Effector memory CD8-positive, alpha-beta T cell (primary cell): ENCODE results near the gene POLN.

ENCODE experiments used
- ATAC-seq: fragments of 150-1000 bp; cut with Tn5 transposase; replicated peaks from 2 replicates; pipeline ENCODE4 v1.10.0; 2021; ENCODE audit warnings: mild to moderate bottlenecking, moderate library complexity
- DNase-seq, 3 experiments: peaks; one replicate each; pipeline ENCODE4 v3.0.0; 2021
- H3K27ac Mint-ChIP-seq, 2 donors: one replicate each; pipeline ENCODE4 v1.8.0; 2022; ENCODE audit warnings: mild to moderate bottlenecking in 2 of 2, mixed read lengths in 2 of 2, moderate library complexity in 2 of 2
- H3K27me3 Mint-ChIP-seq, 2 donors: one replicate each; pipeline ENCODE4 v1.8.0; 2022; ENCODE audit warnings: mixed read lengths in 2 of 2
- H3K36me3 Mint-ChIP-seq: one replicate; pipeline ENCODE4 v1.8.0; 2022; ENCODE audit warnings: mild to moderate bottlenecking, moderate library complexity, mixed read lengths; ENCODE audit not compliant: insufficient read depth
- H3K4me1 Mint-ChIP-seq, 2 donors: one replicate each; pipeline ENCODE4 v1.8.0; 2022; ENCODE audit warnings: low read depth in 2 of 2, mixed read lengths in 2 of 2
- H3K4me3 Mint-ChIP-seq, 2 donors: one replicate each; pipeline ENCODE4 v1.8.0; 2022; ENCODE audit warnings: mild to moderate bottlenecking in 2 of 2, mixed read lengths in 2 of 2, moderate library complexity in 2 of 2
- H3K9me3 Mint-ChIP-seq, 2 donors: one replicate each; pipeline ENCODE4 v1.8.0; 2022; ENCODE audit warnings: mixed read lengths in 2 of 2

The POLN gene

GRCh38 chr4:2071912-2072867 lies 169.7 kb downstream of the POLN start:
- Mint-ChIP-seq H3K36me3 (no peaks in the 10 kb centered on the region), H3K4me1 (no peaks in the 10 kb centered on the region), H3K27me3 (peaks cover 0 to 10% of the 10 kb centered on the region in 2 donors), H3K27ac (no peak overlapping the region), H3K9me3 (no peaks in the 10 kb centered on the region), H3K4me3 (no peak overlapping the region)
- DNase-seq (no peak), ATAC-seq (no peak)

GRCh38 chr4:2071252-2071911 lies 170.5 kb downstream of the POLN start:
- H3K36me3 Mint-ChIP-seq = no peaks in the 10 kb centered on the region
- H3K4me1 Mint-ChIP-seq = no peaks in the 10 kb centered on the region
- H3K4me3 Mint-ChIP-seq = no peak overlapping the region
- DNase-seq (no peak), ATAC-seq (no peak)
- no peak overlapping the region for H3K27ac Mint-ChIP-seq
- peaks cover 0 to 10% of the 10 kb centered on the region in 2 donors for H3K27me3 Mint-ChIP-seq
- H3K9me3 Mint-ChIP-seq = no peaks in the 10 kb centered on the region

GRCh38 chr4:2070421-2071251 lies 171.3 kb downstream of the POLN start:
- no peak for DNase-seq
- H3K4me3 Mint-ChIP-seq = no peak overlapping the region
- H3K36me3 Mint-ChIP-seq = no peaks in the 10 kb centered on the region

GRCh38 chr4:2069986-2070385 lies 171.9 kb downstream of the POLN start:
- Mint-ChIP-seq H3K27me3 (peaks cover 0 to 10% of the 10 kb centered on the region in 2 donors), H3K4me3 (no peak overlapping the region), H3K9me3 (no peaks in the 10 kb centered on the region), H3K4me1 (no peaks in the 10 kb centered on the region), H3K36me3 (no peaks in the 10 kb centered on the region), H3K27ac (no peak overlapping the region)
- DNase-seq (no peak), ATAC-seq (no peak)

More at GRCh38 chr4:2070421-2071251, 171.3 kb downstream of the POLN start:
- Mint-ChIP-seq H3K9me3 (no peaks in the 10 kb centered on the region), H3K27me3 (peaks cover 0 to 10% of the 10 kb centered on the region in 2 donors), H3K4me1 (no peaks in the 10 kb centered on the region), H3K27ac (no peak overlapping the region)
- no peak for ATAC-seq

- H3K4me3 Mint-ChIP-seq = no peak overlapping the region
- peaks cover 0 to 10% of the 10 kb centered on the region in 2 donors for H3K27me3 Mint-ChIP-seq
- H3K4me1 Mint-ChIP-seq = no peaks in the 10 kb centered on the region
- no peak for DNase-seq
- no peaks in the 10 kb centered on the region for H3K9me3 Mint-ChIP-seq
- ATAC-seq = no peak
- H3K27ac Mint-ChIP-seq = no peak overlapping the region
- no peaks in the 10 kb centered on the region for H3K36me3 Mint-ChIP-seq
These were observed 172.6 kb downstream of the POLN start for GRCh38 chr4:2069161-2069971.

GRCh38 chr4:2068566-2068965 lies 173.4 kb downstream of the POLN start:
- DNase-seq = no peak
- peaks cover 0 to 10% of the 10 kb centered on the region in 2 donors for H3K27me3 Mint-ChIP-seq
- no peak overlapping the region for H3K4me3 Mint-ChIP-seq
- H3K36me3 Mint-ChIP-seq = no peaks in the 10 kb centered on the region
- no peaks in the 10 kb centered on the region for H3K4me1 Mint-ChIP-seq
- no peak for ATAC-seq
- no peak overlapping the region for H3K27ac Mint-ChIP-seq
- no peaks in the 10 kb centered on the region for H3K9me3 Mint-ChIP-seq

- H3K4me3 Mint-ChIP-seq = no peak overlapping the region
- ATAC-seq = no peak
- no peak overlapping the region for H3K27ac Mint-ChIP-seq
These were observed 173.8 kb downstream of the POLN start for GRCh38 chr4:2068198-2068470.

GRCh38 chr4:2067446-2068197 lies 174.3 kb downstream of the POLN start:
- Mint-ChIP-seq H3K4me3 (no peak overlapping the region), H3K9me3 (no peaks in the 10 kb centered on the region), H3K4me1 (no peaks in the 10 kb centered on the region), H3K36me3 (no peaks in the 10 kb centered on the region), H3K27me3 (peaks cover 0 to 10% of the 10 kb centered on the region in 2 donors), H3K27ac (peak overlapping the region in 1 of 2 donors; percentile 49)
- no peak for ATAC-seq
- DNase-seq = no peak

More at GRCh38 chr4:2068198-2068470, 173.8 kb downstream of the POLN start:
- H3K4me1 Mint-ChIP-seq = no peaks in the 10 kb centered on the region
- H3K9me3 Mint-ChIP-seq = no peaks in the 10 kb centered on the region
- H3K36me3 Mint-ChIP-seq = no peaks in the 10 kb centered on the region
- DNase-seq = no peak
- peaks cover 0 to 10% of the 10 kb centered on the region in 2 donors for H3K27me3 Mint-ChIP-seq

- H3K4me3 Mint-ChIP-seq = no peak overlapping the region
- no peak for ATAC-seq
- DNase-seq = no peak
These were observed 175.1 kb downstream of the POLN start for GRCh38 chr4:2066571-2067445.

GRCh38 chr4:2066011-2066551 lies 175.8 kb downstream of the POLN start:
- no peak overlapping the region for H3K27ac Mint-ChIP-seq
- H3K9me3 Mint-ChIP-seq = no peaks in the 10 kb centered on the region

More at GRCh38 chr4:2066571-2067445, 175.1 kb downstream of the POLN start:
- peaks cover 6 to 18% of the 10 kb centered on the region in 2 donors for H3K27me3 Mint-ChIP-seq
- H3K9me3 Mint-ChIP-seq = no peaks in the 10 kb centered on the region
- no peak overlapping the region for H3K27ac Mint-ChIP-seq
- no peaks in the 10 kb centered on the region for H3K36me3 Mint-ChIP-seq
- no peaks in the 10 kb centered on the region for H3K4me1 Mint-ChIP-seq

GRCh38 chr4:2065106-2065930 lies 176.6 kb downstream of the POLN start:
- no peak for DNase-seq

More at GRCh38 chr4:2066011-2066551, 175.8 kb downstream of the POLN start:
- H3K27me3 Mint-ChIP-seq = peaks cover 10 to 19% of the 10 kb centered on the region in 2 donors
- no peaks in the 10 kb centered on the region for H3K4me1 Mint-ChIP-seq
- H3K36me3 Mint-ChIP-seq = no peaks in the 10 kb centered on the region
- ATAC-seq = no peak
- no peak overlapping the region for H3K4me3 Mint-ChIP-seq
- no peak for DNase-seq

More at GRCh38 chr4:2065106-2065930, 176.6 kb downstream of the POLN start:
- H3K4me3 Mint-ChIP-seq = no peak overlapping the region
- H3K36me3 Mint-ChIP-seq = no peaks in the 10 kb centered on the region
- no peak for ATAC-seq
- H3K27me3 Mint-ChIP-seq = peaks cover 10 to 14% of the 10 kb centered on the region in 2 donors
- H3K27ac Mint-ChIP-seq = no peak overlapping the region
- H3K9me3 Mint-ChIP-seq = no peaks in the 10 kb centered on the region
- no peaks in the 10 kb centered on the region for H3K4me1 Mint-ChIP-seq
